PFSK-1 (cell line): ENCODE measurements around the gene TAF11L7.
"Not testable (repeated sequence)": the region's sequence is repeated elsewhere in the genome, so short reads cannot be mapped to it uniquely, and the experiment has no call there.

Experiments
- POLR2AphosphoS5 ChIP-seq: IDR thresholded peaks from 2 replicates; pipeline ENCODE4 v1.6.1; 2012; ENCODE audit warnings: low read depth, mild to moderate bottlenecking, control low read depth, low read length, moderate library complexity
- TAF1 ChIP-seq: IDR thresholded peaks from 2 replicates; pipeline ENCODE4 v1.6.1; 2012; ENCODE audit warnings: low read length, control low read depth, borderline replicate concordance; ENCODE audit not compliant: insufficient read depth

- not testable (repeated sequence) for TF ChIP-seq POLR2AphosphoS5, TAF1
Measured at GRCh38 chr5:17603880-17604279, 18.3 kb upstream of the TAF11L7 start, which contains the start of gene TAF11L11.
